Pulmonary artery endothelial cell (primary cell): ENCODE measurements around the gene APH1A. TPM values are rescaled to one million over a fixed set of nuclear protein-coding genes. Genes with fewer than 3 reads are reported as not detected.
"Not testable (repeated sequence)": the region's sequence is repeated elsewhere in the genome, so short reads cannot be mapped to it uniquely, and the experiment has no call there.

Experiments used
- DNase-seq: peaks from one replicate; pipeline ENCODE4 v3.0.0-alpha.2; 2011; ENCODE audit warnings: low read depth, low spot score
- total RNA-seq: library from RNA; depleted of rRNA; stranded (reverse); fragments of >200 nt; gene quantifications from 2 replicates; pipeline ENCODE4 v1.2.3, GENCODE V29; 2014

Gene APH1A
- total RNA-seq, 1 donor from 2014 or later: 162 TPM

GRCh38 chr1:150234309-150234565 lies 34.6 kb downstream of the APH1A start:
- no peak for DNase-seq

GRCh38 chr1:150233359-150234308 lies 35.2 kb downstream of the APH1A start:
- no peak for DNase-seq

- DNase-seq: not testable (repeated sequence)
Observed at GRCh38 chr1:150232921-150233320, 35.9 kb downstream of the APH1A start.

GRCh38 chr1:150228246-150228645 lies 40.6 kb downstream of the APH1A start:
- not testable (repeated sequence) for DNase-seq

- DNase-seq: no peak
Observed at GRCh38 chr1:150227228-150227627, 41.6 kb downstream of the APH1A start.

GRCh38 chr1:150226486-150226885 lies 42.3 kb downstream of the APH1A start:
- DNase-seq: no peak

- no peak for DNase-seq
Observed at GRCh38 chr1:150225546-150225945, 43.3 kb downstream of the APH1A start.

- no peak for DNase-seq
Observed at GRCh38 chr1:150224983-150225382, 43.8 kb downstream of the APH1A start.

GRCh38 chr1:150221552-150221951 lies 47.3 kb downstream of the APH1A start:
- DNase-seq: no peak

GRCh38 chr1:150215855-150216254 lies 53.0 kb downstream of the APH1A start:
- not testable (repeated sequence) for DNase-seq

Other genes starting within 250 kb of the APH1A start
- gene VPS45, start 201.2 kb downstream of the APH1A start, total RNA-seq: 21.2 and 34.1 TPM in 2 replicates
- 57.7 and 59.5 TPM in 2 replicates for gene PLEKHO1, start 119.1 kb downstream of the APH1A start, total RNA-seq
- gene ANP32E, start 32.9 kb downstream of the APH1A start, total RNA-seq: 34.8 and 43.5 TPM in 2 replicates
- gene CA14, start 11.2 kb downstream of the APH1A start, total RNA-seq: not detected in 2 replicates
- 32.8 and 94.0 TPM in 2 replicates for gene C1orf54, start 3.8 kb upstream of the APH1A start, total RNA-seq
- gene CIART, start 13.5 kb upstream of the APH1A start, total RNA-seq: 0.86 and 0.88 TPM in 2 replicates
- 49.0 and 60.9 TPM in 2 replicates for gene MRPS21, start 24.8 kb upstream of the APH1A start, total RNA-seq
- gene PRPF3, start 52.5 kb upstream of the APH1A start, total RNA-seq: 33.0 and 56.2 TPM in 2 replicates
- 6.5 and 7.8 TPM in 2 replicates for gene RPRD2, start 95.1 kb upstream of the APH1A start, total RNA-seq
- gene TARS2, start 218.4 kb upstream of the APH1A start, total RNA-seq: 14.4 and 36.2 TPM in 2 replicates
- 0.35 and 0.46 TPM in 2 replicates for gene ECM1, start 239.1 kb upstream of the APH1A start, total RNA-seq
- 0.20 TPM in 1 of 2 replicates, not detected in the other for gene FALEC, start 246.7 kb upstream of the APH1A start, total RNA-seq